Renal cortical epithelial cell (primary cell): Measurements from ENCODE around the gene LGALS4. TPM values are rescaled to one million over a fixed set of nuclear protein-coding genes. Genes with fewer than 3 reads are reported as not detected.
"Not testable (repeated sequence)": the region's sequence is repeated elsewhere in the genome, so short reads cannot be mapped to it uniquely, and the experiment has no call there.

Source experiments
- DNase-seq: peaks from one replicate; pipeline ENCODE4 v3.0.0-alpha.2; 2011; ENCODE audit warnings: low read depth
- total RNA-seq: library from RNA; depleted of rRNA; stranded (reverse); fragments of >200 nt; gene quantifications from 2 replicates; pipeline ENCODE4 v1.2.3, GENCODE V29; 2014

The LGALS4 gene, protein sequence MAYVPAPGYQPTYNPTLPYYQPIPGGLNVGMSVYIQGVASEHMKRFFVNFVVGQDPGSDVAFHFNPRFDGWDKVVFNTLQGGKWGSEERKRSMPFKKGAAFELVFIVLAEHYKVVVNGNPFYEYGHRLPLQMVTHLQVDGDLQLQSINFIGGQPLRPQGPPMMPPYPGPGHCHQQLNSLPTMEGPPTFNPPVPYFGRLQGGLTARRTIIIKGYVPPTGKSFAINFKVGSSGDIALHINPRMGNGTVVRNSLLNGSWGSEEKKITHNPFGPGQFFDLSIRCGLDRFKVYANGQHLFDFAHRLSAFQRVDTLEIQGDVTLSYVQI
- total RNA-seq: not detected in 2 replicates

DNA sequence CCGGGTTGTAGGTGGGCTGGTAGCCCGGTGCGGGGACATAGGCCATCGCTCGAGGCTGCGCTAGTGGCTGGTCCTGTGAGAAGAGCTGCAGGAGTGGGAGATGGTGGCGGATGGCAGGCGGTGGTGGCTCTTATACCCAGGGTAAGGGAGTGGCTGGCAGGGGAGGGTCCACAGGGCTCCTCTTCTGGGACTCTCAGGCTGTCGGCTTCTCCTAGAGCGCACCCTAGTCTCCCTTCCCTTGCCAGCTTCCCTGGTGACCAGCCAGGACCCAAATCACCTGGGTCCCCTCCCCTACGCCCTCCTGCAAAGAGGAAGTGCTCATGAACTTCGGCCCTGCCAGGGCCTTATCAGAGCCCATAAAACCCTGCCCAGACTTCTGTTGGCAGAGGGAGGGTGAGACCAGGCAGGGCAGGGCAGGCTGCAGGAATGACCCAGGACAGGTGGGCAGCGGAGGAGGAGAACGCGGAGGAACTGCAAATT is at the start of gene LGALS4:
Gene LGALS4, minus strand, starts transcription at position 105 of the 480 bp plus-strand sequence. Its CDS starts 59 bp downstream, at position 46.
- DNase-seq: no peak

DNA sequence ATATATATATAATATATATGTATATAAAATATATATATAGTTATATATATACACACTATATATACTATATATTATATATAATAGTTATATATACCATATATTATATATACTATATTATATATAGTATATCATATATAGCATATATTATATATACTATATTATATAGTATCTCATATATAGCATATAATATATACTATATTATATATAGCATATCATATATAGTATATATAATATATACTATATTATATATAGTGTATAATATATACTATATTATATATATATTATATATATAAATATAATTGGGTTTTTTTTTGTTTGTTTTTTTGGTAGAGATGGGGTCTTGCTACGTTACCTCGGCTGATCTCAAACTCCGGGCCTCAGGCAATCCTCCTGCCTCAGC is 48.6 kb upstream of the LGALS4 start:
- DNase-seq: no peak

DNA sequence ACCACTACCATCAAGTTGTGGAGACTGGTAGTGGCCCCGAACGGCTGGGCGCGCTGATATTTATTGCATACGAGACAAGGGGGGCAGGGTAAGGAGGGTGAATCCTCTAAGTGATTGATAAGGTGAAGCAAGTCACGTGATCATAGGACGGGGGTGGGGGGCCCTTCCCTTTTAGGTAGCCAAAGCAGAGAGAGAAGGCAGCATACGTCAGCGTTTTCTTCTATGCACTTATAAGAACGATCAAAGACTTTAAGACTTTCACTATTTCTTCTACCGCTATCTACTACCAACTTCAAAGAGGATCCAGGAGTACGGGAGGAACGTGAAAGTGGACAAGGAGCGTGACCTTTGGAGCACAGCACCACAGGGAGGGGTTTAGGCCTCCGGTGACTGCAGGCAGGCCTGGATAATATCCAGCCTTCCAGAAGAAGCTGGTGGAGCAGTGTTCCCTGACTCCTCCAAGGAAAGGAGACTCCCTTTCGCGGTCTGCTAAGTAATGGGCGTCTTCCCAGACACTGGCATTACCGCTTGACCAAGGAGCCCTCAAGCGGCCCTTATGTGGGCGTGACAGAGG is 47.0 kb upstream of the LGALS4 start:
- DNase-seq: peak; percentile 41

DNA sequence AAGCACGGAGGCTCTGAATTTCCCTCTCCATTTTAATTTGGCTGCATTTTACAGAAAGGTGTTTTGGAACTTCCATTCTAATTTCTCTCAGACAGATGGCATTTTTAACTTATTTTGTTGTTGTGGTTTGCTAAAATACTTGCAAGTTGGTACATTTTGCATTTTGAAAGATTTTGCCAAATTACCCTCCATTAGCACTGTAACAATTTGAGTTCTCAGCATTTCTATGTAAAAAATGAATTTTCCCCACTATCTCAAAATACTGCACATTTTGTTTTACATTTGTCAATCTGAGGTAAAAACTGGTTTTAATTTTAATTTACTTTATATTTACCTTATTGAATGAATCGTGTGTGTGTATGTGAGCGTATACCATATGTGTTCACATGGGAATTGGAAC is 44.1 kb upstream of the LGALS4 start:
- DNase-seq: no peak

DNA sequence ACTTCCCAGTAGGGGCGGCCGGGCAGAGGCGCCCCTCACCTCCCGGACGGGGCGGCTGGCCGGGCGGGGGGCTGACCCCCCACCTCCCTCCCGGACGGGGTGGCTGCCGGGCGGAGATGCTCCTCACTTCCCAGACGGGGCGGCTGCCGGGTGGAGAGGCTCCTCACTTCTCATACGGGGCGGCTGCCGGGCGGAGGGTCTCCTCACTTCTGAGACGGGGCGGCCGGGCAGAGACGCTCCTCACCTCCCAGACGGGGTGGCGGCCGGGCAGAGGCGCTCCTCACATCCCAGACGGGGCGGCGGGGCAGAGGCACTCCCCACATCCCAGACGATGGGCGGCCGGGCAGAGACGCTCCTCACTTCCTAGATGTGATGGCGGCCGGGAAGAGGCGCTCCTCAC is 43.0 kb upstream of the LGALS4 start:
- DNase-seq: not testable (repeated sequence)

DNA sequence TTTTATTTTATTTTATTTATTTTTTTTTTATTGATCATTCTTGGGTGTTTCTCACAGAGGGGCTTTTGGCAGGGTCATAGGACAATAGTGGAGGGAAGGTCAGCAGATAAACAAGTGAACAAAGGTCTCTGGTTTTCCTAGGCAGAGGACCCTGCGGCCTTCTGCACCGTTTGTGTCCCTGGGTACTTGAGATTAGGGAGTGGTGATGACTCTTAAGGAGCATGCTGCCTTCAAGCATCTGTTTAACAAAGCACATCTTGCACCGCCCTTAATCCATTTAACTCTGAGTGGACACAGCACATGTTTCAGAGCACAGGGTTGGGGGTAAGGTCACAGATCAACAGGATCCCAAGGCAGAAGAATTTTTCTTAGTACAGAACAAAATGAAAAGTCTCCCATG is 42.2 kb upstream of the LGALS4 start:
- not testable (repeated sequence) for DNase-seq

DNA sequence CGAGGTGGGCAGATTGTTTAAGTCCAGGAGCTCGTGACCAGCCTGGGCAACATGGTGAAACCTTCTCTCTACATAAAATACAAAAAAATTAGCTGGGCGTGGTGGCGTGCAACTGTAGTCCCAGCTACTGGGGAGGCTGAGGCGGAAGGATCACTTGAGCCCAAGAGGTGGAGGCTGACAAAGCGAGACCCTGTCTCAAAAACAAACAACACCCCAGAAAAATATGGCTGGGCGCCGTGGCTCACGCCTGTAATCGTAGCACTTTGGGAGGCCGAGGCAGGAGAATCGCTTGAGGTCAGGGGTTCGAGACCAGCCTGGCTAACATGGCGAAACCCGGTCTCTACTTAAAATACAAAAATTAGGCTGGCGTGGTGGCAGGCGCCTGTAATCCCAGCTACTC is 40.5 kb upstream of the LGALS4 start:
- no peak for DNase-seq

DNA sequence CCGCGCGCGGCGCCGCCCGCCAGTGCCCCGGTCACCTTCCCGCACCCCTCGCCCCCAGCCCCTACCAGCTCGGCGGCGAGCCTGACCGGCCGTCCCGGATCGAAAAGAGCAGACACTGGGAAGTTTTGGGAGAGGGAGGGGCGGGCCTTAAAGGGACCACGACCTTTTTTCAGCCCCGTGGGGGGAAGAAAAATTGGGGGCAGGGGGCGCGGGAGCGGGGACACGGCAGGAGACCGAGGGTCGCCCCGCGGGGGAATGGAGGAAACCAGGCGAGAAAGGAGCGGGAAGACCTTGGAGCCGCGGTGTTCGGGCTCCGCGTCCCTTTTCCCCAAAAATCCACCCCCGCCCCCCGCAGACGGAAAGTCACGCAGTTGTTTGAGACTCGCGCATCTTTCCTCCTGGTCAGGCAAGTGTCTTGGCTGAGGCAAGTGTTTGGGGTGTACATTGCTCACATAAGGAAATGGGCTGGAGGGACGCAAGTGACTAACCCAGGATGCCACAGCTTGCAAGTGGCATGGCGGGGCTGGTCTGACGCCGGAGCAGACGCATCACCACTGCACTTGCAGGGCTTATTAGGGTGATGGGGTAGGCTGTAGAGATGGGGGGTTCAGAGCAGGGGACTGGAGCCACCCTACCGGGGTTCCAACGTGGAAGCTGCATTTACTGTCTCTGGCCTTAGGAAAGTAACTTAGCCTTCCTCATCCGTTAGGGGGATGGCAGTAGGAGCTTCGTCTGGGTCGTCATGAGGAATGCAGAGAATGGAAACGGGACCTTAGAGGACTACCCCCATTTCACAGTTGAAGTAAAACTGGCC is 39.7 kb upstream of the LGALS4 start:
- DNase-seq: peak; percentile 48

DNA sequence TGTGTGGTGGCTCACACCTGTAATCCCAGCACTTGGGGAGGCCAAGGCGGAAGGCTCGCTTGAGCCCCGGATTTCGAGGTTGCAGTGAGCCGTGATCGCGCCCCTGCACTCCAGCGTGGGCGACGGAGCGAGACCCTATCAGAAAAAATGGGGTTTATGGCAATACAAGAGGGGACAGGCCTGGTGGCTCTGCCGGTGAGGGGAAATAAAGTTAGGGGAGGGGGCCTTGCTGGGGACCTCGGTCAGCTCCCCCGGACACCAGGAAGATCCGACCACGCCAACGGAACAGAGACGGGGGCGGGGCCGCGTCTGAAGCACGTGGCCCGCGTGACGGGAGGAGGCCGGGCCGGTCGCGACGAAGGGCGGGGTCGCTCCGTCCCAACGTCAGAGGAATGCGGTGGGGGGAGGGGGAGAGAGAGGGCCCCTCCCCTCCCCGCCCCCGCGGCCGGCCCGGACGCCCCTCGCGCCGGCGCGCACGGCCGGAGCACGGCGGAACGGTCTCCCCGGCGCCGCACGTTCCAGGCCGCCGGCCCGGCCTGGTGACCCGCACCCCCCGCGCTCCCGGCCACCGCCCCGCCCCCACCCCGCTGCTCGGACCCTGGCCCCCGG is 39.0 kb upstream of the LGALS4 start:
- DNase-seq: peak; percentile 63

DNA sequence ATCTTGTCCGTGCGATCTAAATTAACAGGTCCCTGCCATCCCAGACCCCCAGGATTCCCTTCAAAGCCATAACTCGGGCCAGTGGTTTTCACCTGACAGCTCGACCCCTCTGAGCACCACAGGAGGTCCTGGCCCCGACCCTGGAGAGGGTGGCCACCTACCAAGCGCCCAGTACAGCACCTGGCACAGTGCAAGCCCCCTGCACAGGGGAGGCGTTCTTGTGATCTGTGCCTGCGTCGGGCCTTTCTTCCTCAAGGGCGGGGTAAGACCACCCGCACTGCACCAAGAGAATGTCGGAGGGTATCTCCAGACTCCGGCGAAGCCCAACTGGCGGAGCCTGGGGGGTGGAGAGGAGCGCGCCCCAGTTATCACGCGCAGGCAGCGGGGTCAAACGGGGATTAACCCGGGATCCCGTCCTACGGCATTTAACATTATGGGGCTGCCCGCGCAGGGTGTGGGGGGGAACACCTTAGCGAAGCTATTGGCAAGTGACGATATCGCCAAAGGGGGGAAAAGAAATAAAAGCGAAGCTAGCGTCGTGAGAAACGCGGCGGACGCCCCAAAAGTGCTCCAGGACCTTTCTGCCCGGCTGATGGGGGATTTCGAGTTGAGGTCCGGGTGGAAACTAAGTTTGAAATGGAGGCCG is 38.4 kb upstream of the LGALS4 start:
- DNase-seq: no peak

DNA sequence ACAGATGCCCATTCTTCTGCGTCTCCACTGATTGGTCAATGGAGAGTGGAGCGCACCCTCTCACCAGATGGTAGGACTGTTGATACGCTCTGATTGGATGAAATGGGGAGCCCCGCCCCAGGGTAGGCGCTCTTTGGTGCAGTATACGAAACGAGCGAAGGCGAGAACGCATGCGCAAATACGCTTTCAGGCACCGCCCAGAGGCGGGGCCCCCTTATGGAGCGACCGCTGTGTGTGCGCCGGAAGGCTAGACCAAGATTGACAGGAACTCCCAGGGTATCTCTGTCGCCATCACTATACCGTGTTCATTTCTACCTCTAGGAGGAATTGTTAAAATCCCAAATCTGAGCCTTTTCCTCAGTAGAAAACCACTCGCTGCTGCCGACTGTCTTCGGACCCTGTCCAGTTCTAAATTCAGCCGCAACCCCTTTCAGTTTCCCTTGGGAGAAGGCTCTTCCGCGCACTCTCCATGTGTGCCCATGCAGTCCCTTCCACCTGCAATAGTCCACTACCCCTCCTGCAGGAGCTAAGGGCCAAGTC is 37.8 kb upstream of the LGALS4 start:
- DNase-seq: peak; percentile 100

DNA sequence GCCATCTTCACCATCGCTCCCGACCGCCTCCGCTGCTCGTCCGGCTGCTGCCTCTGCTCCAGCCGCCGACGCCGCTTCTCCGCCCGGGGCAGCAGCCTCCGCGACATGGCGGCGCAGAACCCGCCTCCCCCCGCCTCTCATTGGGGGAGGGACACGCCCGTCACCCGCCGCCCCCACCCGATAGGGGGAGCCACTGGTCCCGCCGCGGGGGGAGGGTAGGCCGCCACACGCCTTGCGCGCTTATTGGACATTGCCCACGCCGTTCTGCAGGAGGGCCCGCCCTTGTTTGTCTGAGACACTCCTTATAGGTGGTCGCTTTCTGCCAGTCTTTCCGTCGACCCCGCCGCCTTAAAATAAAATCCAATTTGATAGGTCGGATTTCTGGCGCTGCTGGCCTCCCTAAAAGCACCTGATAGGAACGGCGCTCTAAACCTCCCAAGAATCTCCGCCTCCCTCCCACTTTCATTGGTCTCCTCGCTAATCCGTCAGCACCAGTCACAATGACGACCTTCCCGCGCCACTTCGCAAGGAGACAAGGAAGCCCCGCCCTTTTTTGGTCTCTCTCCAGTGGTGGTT is 37.2 kb upstream of the LGALS4 start, which contains the start of gene HNRNPL:
Gene HNRNPL, minus strand, starts transcription at position 127 of the 576 bp plus-strand sequence. Its CDS starts 20 bp downstream, at position 107.
- DNase-seq: no peak

DNA sequence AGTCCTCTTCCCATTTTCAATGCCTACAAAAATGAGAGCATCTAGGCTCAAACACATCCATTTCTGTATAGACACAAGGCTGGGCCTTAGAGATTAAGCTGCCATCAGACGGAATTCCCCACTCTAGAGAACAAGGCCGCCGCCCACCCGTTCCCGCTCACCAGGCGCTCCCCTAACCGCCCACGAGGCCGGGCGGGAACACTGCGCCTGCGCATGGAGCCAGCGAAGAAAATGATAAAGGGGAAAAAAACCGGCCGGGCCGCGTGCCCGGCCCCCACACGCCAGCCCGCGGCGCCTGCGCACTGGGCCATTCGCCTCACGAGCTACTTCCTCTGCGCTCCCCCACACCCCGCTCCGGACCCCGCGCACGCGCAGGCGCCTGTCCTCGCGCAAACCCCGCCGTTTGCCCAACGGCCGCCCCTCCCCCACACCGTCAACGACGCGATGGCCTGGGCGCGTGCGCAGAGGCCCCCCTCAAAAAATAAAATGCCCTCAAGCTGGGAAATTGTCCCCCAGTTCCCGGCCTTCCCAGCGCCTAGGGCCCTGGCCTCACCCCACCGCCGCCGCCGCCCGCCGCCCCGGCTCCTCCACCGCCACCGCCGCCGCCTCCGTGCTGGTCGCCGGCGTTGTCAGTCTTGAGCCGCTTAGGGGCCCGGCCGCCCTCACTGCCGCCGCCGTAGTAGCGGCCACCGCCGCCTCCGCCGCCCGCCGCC is 36.6 kb upstream of the LGALS4 start:
- DNase-seq: peak; percentile 80

DNA sequence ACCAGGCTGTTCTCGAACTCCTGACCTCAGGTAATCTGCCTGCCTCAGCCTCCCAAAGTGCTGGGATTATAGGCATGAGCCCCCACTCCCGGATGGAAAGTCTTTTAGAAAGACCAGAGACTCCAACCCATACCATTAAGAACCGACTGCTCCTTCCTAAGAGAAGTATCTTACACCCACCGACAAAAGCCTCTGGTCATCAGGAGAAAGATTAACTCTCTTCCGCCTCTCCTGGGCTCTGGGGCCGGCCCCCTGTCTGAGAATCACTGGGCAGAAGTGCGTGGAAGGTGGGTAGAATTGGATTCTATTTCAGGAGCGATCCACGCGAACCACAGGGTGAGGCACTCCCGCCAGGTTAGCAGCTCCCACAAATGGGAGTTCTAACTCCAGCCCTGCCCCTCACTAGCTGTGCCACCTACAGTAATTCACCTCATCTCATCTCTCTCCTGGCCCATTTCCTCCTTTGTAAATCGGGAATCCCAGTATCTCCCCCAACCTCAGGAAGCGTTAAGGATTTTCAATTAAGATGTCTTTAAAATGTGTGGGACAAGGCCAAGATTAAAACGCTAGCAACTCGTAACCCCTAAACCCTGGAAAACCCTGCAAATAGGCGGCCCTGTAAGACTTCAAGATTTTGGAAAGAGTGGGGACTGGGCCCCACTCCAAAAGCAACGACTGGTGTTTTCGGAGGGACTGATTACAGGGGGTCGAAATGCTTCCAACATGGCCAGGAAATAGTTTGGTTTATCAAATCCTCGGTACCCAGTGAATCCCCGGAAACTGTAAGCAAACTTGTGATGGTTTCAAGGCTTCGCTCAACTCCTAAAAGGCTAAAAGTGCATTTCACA is 35.8 kb upstream of the LGALS4 start:
- no peak for DNase-seq

DNA sequence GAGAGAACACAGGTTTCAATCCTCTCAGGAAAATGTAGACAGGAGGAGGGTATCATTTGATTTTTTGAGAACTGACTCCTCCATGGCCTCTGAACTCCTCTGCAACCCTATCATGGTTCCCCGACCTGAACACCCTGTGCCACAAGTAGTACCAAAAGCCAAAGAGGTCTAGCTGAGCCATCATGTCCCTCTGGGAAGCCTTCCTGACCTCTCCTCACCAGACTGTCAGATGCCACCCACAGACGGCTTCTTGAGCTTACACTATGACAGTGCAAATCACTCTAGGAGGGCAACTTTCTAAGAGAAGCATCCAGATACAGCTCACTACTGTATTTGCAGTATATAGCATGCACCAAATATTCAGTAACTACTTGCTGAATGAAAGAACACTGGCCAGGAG is 33.4 kb upstream of the LGALS4 start:
- no peak for DNase-seq

DNA sequence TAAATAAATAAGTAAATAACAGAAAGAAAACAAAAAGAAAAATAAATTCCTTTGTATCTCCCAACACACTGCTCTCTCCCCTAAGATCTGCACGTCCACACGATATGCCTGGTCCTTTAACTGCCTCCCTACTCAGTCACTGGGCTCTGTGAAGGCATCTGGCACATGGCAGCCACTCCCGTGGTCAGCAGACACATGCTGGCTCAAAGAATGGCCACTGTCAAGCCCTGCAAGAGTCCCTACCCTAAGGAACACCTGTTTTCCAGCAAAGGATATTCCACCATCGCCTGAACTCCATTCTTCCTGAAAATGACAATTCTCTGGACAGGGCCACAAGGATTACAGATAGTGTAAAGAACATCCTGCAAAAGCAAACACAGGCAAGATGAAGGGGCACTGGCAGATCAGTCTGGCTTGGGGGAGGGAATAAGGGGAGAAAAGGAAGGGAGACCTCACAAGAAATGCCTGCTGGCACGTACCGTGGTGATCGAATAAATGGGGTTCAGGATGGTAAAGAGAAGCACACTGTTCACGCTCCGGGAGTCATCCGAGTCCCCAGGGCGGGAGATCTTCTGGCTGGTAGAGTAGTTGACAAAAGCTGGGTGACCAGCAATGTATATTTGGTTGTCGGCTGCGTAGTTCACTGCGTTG is 32.8 kb upstream of the LGALS4 start:
- no peak for DNase-seq

DNA sequence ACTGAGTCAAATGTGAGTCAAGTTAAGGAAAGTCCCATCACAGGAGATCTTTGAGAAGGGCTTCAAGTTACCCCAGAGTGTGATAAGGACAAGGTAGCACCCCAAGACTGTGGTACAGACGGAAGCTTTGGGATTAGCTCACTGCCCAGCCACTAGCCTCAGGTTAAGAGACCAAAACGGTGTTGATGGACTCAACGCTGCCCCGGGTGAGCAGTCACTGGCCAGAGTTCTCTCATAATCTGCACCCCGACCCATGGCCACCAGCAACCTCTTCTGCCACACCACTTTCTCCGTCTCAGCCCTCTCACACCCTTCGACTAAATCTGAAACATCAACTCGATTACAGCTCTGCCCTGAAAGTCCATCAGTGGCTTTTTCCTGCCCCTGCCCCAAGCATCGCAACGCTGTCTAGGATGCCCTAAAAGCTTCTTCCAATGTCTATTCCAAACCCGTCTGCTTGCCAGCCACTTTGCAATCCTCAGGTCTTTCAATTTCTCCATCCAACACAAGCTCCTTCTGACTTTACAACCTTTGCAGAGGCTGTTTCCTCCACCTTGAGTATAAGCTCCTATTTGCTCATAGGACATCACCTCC is 31.4 kb upstream of the LGALS4 start:
- no peak for DNase-seq

DNA sequence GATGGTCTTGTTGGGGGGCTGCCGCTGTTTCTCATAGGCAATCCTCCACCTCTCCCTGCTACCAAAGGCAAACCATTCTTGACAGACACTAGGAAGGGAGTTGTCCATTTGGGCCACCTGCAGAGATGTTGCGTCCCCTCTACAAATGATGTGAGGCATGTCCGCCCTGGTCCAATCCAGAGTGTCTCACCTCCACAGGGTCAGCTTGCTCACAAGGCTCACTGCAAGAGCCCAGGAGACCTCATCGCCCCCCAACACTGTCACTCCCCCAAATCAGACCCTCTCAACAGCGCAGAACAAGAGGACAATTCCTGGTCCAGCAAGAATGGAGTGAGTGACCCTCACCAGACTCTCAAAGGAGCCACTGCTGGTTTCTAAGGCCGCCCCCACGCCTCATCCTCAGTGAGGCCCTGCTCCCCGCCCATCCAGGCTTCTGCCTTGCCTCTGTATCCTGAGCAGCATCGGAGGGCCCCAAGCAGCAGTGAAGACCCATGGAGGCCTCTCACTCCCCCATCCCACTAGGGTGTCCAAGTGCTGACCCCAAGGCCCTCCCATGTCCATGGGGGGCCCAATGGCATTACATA is 30.5 kb upstream of the LGALS4 start:
- DNase-seq: no peak
